ENCODE measurements around the gene PCBD1. TPM values are rescaled to one million over a fixed set of nuclear protein-coding genes. Genes with fewer than 3 reads are reported as not detected.
"Not testable (repeated sequence)": the region's sequence is repeated elsewhere in the genome, so short reads cannot be mapped to it uniquely, and the experiment has no call there.

PCBD1 gene
- polyA plus RNA-seq, 3 donors, result 107 to 119 (median 112) TPM

- DNase-seq (ENCODE audit: extremely low read depth in 1 of 11, low read depth in 9 of 11, low spot score in 4 of 11), result no peak
Observed at GRCh38 chr10:70889291-70889690, 926 bp upstream of the PCBD1 start.

- DNase-seq (ENCODE audit: extremely low read depth in 1 of 11, low read depth in 9 of 11, low spot score in 4 of 11), result no peak
Observed at GRCh38 chr10:70886921-70887665, 1.3 kb downstream of the PCBD1 start.

DNA sequence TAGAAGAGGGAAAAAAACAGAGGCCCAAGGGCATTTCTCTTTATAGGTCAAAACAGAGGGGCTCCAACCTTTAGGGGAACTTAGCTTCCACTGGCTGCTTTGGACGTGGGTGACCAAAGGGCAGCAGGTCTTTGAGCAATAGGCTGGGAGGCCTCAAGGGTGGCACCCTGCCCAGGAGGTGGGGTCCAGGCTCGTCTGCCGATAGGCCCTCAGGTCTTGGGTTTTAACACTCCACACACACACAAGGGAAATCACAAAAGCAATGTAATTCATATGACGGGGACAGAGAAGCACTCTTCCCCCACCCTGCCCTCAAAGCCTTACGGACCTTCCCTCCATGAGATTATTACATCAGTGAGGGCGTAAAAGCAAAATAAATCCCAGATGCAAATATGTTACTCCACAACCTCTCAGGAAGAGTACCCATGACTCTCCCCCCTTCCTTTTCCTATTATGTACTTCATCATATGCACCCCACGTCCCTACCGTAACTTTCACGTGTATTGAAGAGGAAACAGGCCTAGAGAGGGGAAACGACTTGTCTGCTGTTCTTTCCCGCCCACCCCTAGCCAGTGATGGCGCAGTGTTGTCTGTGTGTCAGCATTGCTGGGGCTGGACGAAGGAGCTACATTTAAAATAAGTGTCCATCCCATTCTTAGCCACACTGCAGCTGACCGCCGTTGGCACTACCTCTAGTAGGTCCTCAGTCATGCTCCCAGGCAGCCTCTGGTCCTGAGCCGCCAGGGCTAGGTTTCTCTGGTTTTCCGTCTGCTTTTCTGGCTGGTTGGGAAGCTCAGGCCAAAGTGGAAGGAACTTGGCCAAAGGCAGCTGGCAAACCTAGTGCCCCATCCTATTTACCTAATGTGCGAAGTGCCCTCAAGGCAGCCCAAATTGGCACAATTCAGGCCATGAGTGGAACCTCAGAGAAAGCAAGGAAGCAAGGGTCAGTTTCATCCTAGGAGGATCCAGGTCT lies 2.1 kb downstream of the PCBD1 start:
- DNase-seq (ENCODE audit: extremely low read depth in 1 of 11, low read depth in 9 of 11, low spot score in 4 of 11), result no peak

- no peak for DNase-seq (ENCODE audit: extremely low read depth in 1 of 11, low read depth in 9 of 11, low spot score in 4 of 11)
Observed at GRCh38 chr10:70885481-70885880, 2.9 kb downstream of the PCBD1 start.

GRCh38 chr10:70884741-70885140 lies 3.6 kb downstream of the PCBD1 start:
- DNase-seq (ENCODE audit: extremely low read depth in 1 of 11, low read depth in 9 of 11, low spot score in 4 of 11), result no peak

GRCh38 chr10:70880077-70880534 lies 8.3 kb downstream of the PCBD1 start:
- DNase-seq (ENCODE audit: extremely low read depth in 1 of 11, low read depth in 9 of 11, low spot score in 4 of 11), result peak in 10 of 11 donors; percentile 63 to 75 (median 70)

GRCh38 chr10:70879207-70879606 lies 9.2 kb downstream of the PCBD1 start:
- DNase-seq (ENCODE audit: extremely low read depth in 1 of 11, low read depth in 9 of 11, low spot score in 4 of 11), result no peak

- DNase-seq (ENCODE audit: extremely low read depth in 1 of 11, low read depth in 9 of 11, low spot score in 4 of 11), result no peak
Observed at GRCh38 chr10:70874061-70874460, 14.3 kb downstream of the PCBD1 start.

DNA sequence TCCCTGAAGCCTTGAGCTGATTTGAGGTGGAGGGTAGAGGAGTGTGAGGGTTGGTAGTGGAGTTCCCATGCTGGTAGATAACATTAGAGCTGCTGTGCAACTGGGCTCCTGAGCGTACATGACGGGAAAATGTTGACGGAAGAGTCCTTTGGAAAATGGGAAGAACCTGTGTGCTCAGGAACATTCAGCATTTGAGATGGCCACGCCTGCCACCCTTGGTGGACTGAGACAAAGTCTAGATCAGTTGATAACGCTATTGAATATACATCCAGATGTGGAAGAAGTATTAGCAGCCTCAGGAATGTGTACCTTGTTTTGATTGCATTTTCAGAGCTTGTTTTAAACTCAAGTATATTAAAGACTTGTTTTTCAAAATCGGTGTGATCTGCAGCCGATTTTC lies 16.1 kb downstream of the PCBD1 start:
- no peak for DNase-seq (ENCODE audit: extremely low read depth in 1 of 11, low read depth in 9 of 11, low spot score in 4 of 11)

DNA sequence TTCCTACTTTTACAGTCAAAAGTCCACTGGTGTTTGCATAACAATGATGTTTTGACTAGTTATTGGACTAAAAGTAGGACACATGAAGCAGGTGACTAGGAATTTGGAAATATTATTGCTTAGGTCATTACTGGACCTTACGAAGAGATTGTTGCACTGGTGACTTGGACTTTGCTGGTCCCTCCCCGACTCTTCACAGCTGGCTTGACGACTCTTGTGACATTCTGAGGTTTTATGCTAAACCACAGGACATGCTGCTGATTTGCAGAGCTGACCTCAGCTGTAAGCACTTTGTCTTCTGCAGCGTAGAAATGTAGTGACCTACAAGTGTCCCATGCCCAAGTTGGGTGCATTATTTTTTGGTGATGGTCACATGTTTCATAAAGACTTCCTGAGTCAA lies 21.9 kb downstream of the PCBD1 start:
- DNase-seq (ENCODE audit: extremely low read depth in 1 of 11, low read depth in 9 of 11, low spot score in 4 of 11), result no peak

- DNase-seq (ENCODE audit: extremely low read depth in 1 of 11, low read depth in 9 of 11, low spot score in 4 of 11), result no peak
Observed at GRCh38 chr10:70864935-70865334, 23.4 kb downstream of the PCBD1 start.

DNA sequence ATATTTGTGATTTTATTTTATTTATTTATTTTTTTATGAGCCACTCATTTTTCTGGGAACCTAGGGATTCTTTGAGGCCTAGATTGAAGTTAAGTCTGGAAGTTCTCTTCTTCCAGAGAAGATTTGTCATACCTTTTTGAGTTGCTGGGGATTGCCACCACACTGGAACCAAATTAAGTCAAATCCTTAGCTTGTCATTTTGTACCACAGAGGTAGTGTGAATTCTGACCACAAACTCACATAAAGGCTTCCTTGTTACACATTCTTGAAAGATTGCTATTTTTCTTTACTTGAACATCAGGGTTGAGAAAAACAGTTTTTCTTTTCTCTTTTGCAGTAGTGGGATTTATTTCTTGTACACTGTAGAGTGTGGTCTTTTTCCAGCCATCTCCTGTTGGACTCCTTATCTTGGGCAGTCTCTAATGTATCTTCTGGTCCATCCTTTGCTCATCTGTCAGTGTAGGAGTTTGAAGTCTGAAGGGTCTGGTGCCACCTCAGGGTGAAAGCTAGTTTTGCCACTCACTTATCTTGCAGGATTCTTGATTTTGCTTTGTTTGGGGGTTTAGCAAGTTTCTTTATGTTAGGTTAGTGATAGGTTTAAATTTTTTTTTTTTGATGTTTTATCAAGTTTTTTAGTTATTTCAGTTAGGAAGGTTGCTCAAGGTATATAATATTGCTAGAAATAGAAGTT lies 24.8 kb downstream of the PCBD1 start:
- DNase-seq (ENCODE audit: extremely low read depth in 1 of 11, low read depth in 9 of 11, low spot score in 4 of 11), result no peak

DNA sequence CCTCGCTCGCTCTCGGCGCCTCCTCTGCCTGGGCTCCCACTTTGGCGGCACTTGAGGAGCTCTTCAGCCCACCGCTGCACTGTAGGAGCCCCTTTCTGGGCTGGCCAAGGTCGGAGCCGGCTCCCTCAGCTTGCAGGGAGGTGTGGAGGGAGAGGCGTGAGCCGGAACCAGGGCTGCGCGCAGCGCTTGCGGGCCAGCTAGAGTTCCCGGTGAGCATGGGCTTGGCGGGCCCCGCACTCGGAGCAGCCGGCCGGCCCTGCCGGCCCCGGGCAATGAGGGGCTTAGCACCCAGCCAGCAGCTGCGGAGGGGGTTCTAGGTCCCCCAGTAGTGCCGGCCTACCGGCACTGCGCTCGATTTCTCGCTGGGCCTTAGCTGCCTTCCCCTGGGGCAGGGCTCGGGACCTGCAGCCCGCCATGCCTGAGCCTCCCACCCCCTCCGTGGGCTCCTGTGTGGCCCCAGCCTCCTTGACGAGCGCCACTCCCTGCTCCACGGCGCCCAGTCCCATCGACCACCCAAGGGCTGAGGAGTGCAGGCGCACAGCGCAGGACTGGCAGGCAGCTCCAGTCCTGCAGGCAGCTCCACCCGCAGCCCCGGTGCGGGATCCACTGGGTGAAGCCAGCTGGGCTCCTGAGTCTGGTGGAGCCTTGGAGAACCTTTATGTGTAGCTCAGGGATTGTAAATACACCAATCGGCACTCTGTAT lies 26.7 kb downstream of the PCBD1 start:
- DNase-seq (ENCODE audit: extremely low read depth in 1 of 11, low read depth in 9 of 11, low spot score in 4 of 11), result not testable (repeated sequence)

- DNase-seq (ENCODE audit: extremely low read depth in 1 of 11, low read depth in 9 of 11, low spot score in 4 of 11), result no peak
Observed at GRCh38 chr10:70858759-70859158, 29.6 kb downstream of the PCBD1 start.

GRCh38 chr10:70856454-70856853 lies 31.9 kb downstream of the PCBD1 start:
- DNase-seq (ENCODE audit: extremely low read depth in 1 of 11, low read depth in 9 of 11, low spot score in 4 of 11), result no peak

DNA sequence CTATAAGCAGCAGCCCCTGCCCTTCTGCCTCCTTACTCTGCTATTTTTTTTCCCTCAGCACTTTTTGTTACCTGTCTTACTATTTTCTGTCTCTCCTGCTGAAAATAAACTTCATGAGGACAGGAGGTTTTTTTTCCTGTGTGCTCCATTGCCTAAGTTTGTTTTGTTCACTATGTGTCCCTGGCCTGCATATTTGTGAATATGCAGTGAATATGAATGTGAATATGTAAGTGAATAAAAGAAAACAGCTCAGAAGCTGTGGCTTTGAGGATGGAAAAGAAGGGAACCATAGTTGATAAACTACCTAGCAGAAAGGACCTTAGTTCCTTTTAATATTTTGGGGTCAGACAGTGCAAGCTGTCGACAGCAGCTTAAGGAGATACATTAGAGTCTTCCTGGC lies 34.9 kb downstream of the PCBD1 start:
- no peak for DNase-seq (ENCODE audit: extremely low read depth in 1 of 11, low read depth in 9 of 11, low spot score in 4 of 11)

DNA sequence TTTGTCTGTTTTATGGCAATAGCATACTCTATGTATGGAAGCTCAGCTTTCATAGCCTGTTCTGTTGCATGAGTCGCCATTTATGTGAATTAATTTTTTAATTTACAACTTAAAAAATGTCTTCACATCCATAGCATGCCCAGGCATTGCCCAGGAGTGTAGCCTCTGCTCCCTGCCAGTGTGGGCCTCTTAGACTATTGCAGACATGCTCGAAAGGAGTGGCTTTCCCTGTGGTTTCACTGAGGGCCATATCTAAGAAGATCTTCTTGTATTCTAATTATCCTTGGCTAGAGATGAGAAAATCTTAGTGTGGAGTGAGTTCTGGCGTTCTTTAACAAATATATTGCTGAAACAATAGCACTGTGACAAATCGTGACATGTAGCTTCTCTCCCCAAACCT lies 35.3 kb downstream of the PCBD1 start:
- no peak for DNase-seq (ENCODE audit: extremely low read depth in 1 of 11, low read depth in 9 of 11, low spot score in 4 of 11)

- DNase-seq (ENCODE audit: extremely low read depth in 1 of 11, low read depth in 9 of 11, low spot score in 4 of 11), result no peak
Observed at GRCh38 chr10:70851597-70852475, 36.5 kb downstream of the PCBD1 start.
